HG03457 (cell line): ENCODE data around the gene CDC25C.

Experiments
- ATAC-seq: cut with Tn5 transposase; IDR thresholded peaks from one replicate; pipeline ENCODE4 v1.9.1; 2021; ENCODE audit warnings: moderate number of reproducible peaks; ENCODE audit not compliant: unreplicated experiment

CDC25C gene

DNA sequence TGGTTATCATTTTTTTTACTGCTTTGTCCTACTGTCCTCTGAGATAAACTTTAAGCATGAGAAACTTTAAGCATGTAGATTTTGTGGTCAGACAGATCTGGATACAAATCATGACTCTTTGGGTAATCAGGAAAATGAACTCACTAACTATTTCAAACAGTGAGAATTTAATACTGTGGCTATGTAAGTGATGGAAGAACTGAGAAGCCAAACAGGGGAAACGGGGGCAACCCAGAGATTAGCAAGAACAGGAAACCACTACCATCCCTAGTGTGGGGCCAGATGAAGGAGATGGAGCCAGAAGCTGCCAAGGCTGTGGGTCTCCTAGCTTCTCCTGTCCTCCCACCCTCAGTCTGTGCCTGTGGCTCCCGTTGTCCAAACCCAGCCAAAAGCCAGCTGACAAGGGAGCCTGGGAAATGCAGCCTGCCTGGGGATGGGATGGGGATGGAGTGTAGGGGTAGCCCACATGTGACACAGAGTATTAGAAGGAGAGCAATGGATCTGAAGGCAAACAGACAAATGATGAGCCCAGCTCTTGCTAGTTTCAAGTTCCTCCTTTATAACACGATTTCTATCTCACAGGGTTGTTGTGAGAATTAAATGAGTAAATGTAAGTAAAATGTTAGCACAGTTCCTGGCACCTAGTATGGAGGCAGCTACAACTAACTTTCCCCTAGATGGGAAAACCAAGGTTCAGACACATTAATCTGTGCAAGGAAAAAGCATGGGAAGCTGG lies 90.8 kb downstream of the CDC25C start:
- ATAC-seq, result no peak

DNA sequence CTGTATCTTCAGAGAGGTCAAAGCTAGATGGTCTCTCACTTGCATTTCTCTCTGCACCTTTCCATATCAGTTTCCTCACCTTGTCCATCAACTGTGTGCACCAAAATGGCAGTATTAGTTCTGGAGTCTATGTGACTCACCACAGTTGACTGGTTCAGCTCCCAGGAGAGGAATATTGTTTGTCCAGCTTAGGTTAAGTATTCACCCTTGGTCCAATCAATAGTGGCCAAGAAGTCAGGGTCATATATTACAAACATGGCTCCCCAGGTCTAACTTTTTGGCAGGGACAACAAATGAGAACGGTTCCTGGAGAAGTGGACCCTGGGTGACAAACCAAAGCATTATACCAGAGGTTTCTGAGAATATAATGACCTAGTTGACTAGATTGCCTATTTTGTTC lies 93.6 kb downstream of the CDC25C start:
- ATAC-seq, result no peak
